CD4-positive, alpha-beta memory T cell (primary cell): Measurements from ENCODE around the gene NXPE3. TPM values are rescaled to one million over a fixed set of nuclear protein-coding genes. Genes with fewer than 3 reads are reported as not detected.

Source experiments
- CTCF ChIA-PET: fragments of 350-600 bp; sonication (Branson Sonifier 250); formaldehyde crosslinking; loops from one replicate; lab custom pipeline; 2021; ENCODE audit warnings: inconsistent platforms; ENCODE audit not compliant: partially characterized antibody; lab: Charles Lee
- POLR2A ChIA-PET: fragments of 350-600 bp; sonication (Branson Sonifier 250); formaldehyde crosslinking; loops from one replicate; lab custom pipeline; 2021; ENCODE audit not compliant: partially characterized antibody; lab: Charles Lee
- DNase-seq, 5 donors: peaks; one replicate each; pipeline versions ENCODE4 v3.0.0 to v3.0.0-alpha.2; 2020 to 2022; ENCODE audit warnings: mixed read lengths in 1 of 5
- H3K27ac ChIP-seq: one replicate; pipeline ENCODE4 v1.7.0; 2013; ENCODE audit warnings: low read depth, low read length
- H3K27me3 ChIP-seq: 2 replicates; pipeline ENCODE4 v1.7.0; 2013; ENCODE audit warnings: mild to moderate bottlenecking, low read length, moderate library complexity; ENCODE audit not compliant: insufficient read depth
- H3K36me3 ChIP-seq: 2 replicates; pipeline ENCODE4 v1.7.0; 2013; ENCODE audit warnings: mild to moderate bottlenecking, low read length, moderate library complexity; ENCODE audit not compliant: insufficient read depth
- H3K4me1 ChIP-seq: 2 replicates; pipeline ENCODE4 v1.7.0; 2013; ENCODE audit warnings: mild to moderate bottlenecking, low read length, moderate library complexity; ENCODE audit not compliant: insufficient read depth
- H3K4me3 ChIP-seq, 2 donors: one replicate each; pipeline ENCODE4 v1.7.0; 2013; ENCODE audit warnings: low read length in 2 of 2, mild to moderate bottlenecking in 1 of 2
- H3K9me3 ChIP-seq, 2 donors: one replicate each; pipeline ENCODE4 v1.7.0; 2013; ENCODE audit warnings: low read length in 2 of 2, control low read depth in 1 of 2; ENCODE audit not compliant: control insufficient read depth in 1 of 2
- H3K27ac Mint-ChIP-seq, 7 donors: one replicate each; pipeline ENCODE4 v1.8.0; 2020 to 2021; ENCODE audit warnings: mixed read lengths in 7 of 7, mild to moderate bottlenecking in 6 of 7, inconsistent platforms in 3 of 7, moderate library complexity in 3 of 7
- H3K27me3 Mint-ChIP-seq, 2 donors: one replicate each; pipeline ENCODE4 v1.8.0; 2020 to 2021; ENCODE audit warnings: mixed read lengths in 2 of 2
- H3K36me3 Mint-ChIP-seq, 2 donors: one replicate each; pipeline ENCODE4 v1.8.0; 2020 to 2021; ENCODE audit warnings: mixed read lengths in 2 of 2, inconsistent platforms in 1 of 2, mild to moderate bottlenecking in 1 of 2
- H3K4me1 Mint-ChIP-seq, 4 donors: one replicate each; pipeline ENCODE4 v1.8.0; 2020 to 2021; ENCODE audit warnings: mixed read lengths in 4 of 4, mild to moderate bottlenecking in 1 of 4
- H3K4me3 Mint-ChIP-seq, 8 donors: one replicate each; pipeline ENCODE4 v1.8.0; 2020 to 2021; ENCODE audit warnings: mixed read lengths in 8 of 8, mild to moderate bottlenecking in 7 of 8, moderate library complexity in 6 of 8, inconsistent platforms in 3 of 8
- H3K9me3 Mint-ChIP-seq, 8 donors: one replicate each; pipeline ENCODE4 v1.8.0; 2020 to 2021; ENCODE audit warnings: mixed read lengths in 8 of 8, mild to moderate bottlenecking in 5 of 8, inconsistent platforms in 3 of 8, moderate library complexity in 1 of 8
- intact Hi-C: fragments of 100-400 bp; cut with micrococcal nuclease; formaldehyde crosslinking; loops from one replicate; pipeline ENCODE4 v1.15.1; 2023
- polyA plus RNA-seq, 2 donors: library from polyadenylated mRNA; unstranded; fragments of 300-500 nt; fragmentation: Illumina TruSeq; gene quantifications; one replicate each; pipeline ENCODE4 v1.2.3, GENCODE V29; 2021
- total RNA-seq, 2 experiments: library from RNA; stranded (reverse); gene quantifications; one replicate each; pipeline ENCODE4 v1.2.3, GENCODE V29; 2021

Gene NXPE3
- total and polyA plus RNA-seq, 4 experiments from 2014 or later: 35.7 to 50.0 (median 36.7) TPM

GRCh38 chr3:101851850-101852714 is 73.1 kb downstream of the NXPE3 start:
- H3K4me1 ChIP-seq: peaks cover 48% of the 10 kb centered on the region
- Mint-ChIP-seq H3K4me1 (peaks cover 32 to 75% (median 50%) of the 10 kb centered on the region in 4 donors), H3K9me3 (peaks cover 0 to 4% (median 0%) of the 10 kb centered on the region in 8 donors), H3K27me3 (no peaks in the 10 kb centered on the region), H3K27ac (peak overlapping the region; percentile 97 to 100 (median 99)), H3K36me3 (peaks cover 49 to 70% of the 10 kb centered on the region in 2 donors), H3K4me3 (peak overlapping the region; percentile 93 to 100 (median 98))
- DNase-seq: no peak
- intact Hi-C loops: loop anchor here (2.0 to 5.0 kb wide), 2 partner anchors 43 to 205 kb away; no protein-coding TSS in a partner anchor
- peaks cover 52% of the 10 kb centered on the region for H3K36me3 ChIP-seq
- H3K27ac ChIP-seq: peak overlapping the region; percentile 99
- CTCF ChIA-PET: interaction anchor here (0.7 to 2.6 kb wide), 7 partner anchors 22 to 377 kb away, joined by 3 to 10 read pairs (median 8); no protein-coding TSS in a partner anchor
- no peaks in the 10 kb centered on the region for H3K27me3 ChIP-seq
- H3K9me3 ChIP-seq: no peaks in the 10 kb centered on the region
- peak overlapping the region in 1 of 2 donors; percentile 70 for H3K4me3 ChIP-seq
- POLR2A ChIA-PET: interaction anchor here (0.7 to 8.2 kb wide), 13 partner anchors 9 to 376 kb away, joined by 3 to 213 read pairs (median 4); partner anchors contain the start of genes CEP97, NXPE3, PCNP and RPL24

DNA sequence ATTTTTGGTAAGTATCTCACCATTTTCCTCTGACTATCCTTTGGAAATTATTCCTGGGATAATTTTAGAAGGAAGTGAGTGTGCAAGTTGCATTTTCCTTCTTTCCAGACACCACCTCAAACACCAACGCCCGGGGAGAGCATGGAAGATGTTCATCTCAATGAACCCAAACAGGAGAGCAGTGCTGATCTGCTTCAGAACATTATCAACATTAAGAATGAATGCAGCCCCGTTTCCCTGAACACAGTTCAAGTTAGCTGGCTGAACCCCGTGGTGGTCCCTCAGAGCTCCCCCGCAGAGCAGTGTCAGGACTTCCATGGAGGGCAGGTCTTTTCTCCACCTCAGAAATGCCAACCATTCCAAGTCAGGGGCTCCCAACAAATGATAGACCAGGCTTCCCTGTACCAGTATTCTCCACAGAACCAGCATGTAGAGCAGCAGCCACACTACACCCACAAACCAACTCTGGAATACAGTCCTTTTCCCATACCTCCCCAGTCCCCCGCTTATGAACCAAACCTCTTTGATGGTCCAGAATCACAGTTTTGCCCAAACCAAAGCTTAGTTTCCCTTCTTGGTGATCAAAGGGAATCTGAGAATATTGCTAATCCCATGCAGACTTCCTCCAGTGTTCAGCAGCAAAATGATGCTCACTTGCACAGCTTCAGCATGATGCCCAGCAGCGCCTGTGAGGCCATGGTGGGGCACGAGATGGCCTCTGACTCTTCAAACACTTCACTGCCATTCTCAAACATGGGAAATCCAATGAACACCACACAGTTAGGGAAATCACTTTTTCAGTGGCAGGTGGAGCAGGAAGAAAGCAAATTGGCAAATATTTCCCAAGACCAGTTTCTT is 74.2 kb downstream of the NXPE3 start:
- no peak for DNase-seq
- peaks cover 0 to 4% (median 0%) of the 10 kb centered on the region in 8 donors for H3K9me3 Mint-ChIP-seq
- Histone ChIP-seq H3K27ac (peak overlapping the region; percentile 40), H3K4me3 (no peak overlapping the region), H3K4me1 (peaks cover 56% of the 10 kb centered on the region), H3K27me3 (no peaks in the 10 kb centered on the region), H3K36me3 (peaks cover 63% of the 10 kb centered on the region), H3K9me3 (no peaks in the 10 kb centered on the region)
- POLR2A ChIA-PET: interaction anchor here (1.0 to 8.2 kb wide), 4 partner anchors 11 to 61 kb away, joined by 3 to 213 read pairs (median 6); no protein-coding TSS in a partner anchor
- CTCF ChIA-PET: interaction anchor here (0.7 to 2.6 kb wide), 3 partner anchors 53 to 376 kb away, joined by 4 to 10 read pairs (median 9); no protein-coding TSS in a partner anchor
- H3K27ac Mint-ChIP-seq: peak overlapping the region; percentile 11 to 99 (median 70)
- no peaks in the 10 kb centered on the region for H3K27me3 Mint-ChIP-seq
- peaks cover 60 to 82% of the 10 kb centered on the region in 2 donors for H3K36me3 Mint-ChIP-seq
- intact Hi-C loops: loop anchor here (5.0 kb wide), 1 partner anchor 204 kb away; no protein-coding TSS in a partner anchor
- H3K4me3 Mint-ChIP-seq: peak overlapping the region in 4 of 8 donors; percentile 37 to 96 (median 48)
- peaks cover 37 to 79% (median 56%) of the 10 kb centered on the region in 4 donors for H3K4me1 Mint-ChIP-seq

DNA sequence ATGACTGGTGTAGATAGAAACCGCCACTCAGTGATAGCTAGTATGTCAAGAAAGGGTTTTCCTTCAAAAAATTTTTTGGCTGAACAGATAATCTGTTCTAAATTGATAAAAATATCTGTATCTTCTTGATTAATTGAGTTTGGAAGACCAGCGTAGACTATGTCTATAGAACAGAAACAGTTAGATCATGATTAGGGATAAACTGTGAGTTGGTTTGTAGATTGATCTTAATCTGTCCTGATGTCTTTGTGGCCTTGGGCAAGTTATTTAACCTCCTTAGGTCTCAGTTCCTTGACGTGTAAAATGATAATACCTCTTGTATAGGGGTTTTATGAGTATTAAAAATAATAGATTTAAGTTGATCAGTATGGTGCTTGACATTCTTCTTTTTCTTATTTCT is 75.0 kb downstream of the NXPE3 start:
- Histone ChIP-seq H3K36me3 (peaks cover 71% of the 10 kb centered on the region), H3K4me1 (peaks cover 50% of the 10 kb centered on the region), H3K4me3 (no peak overlapping the region), H3K27ac (peak overlapping the region; percentile 40), H3K27me3 (no peaks in the 10 kb centered on the region), H3K9me3 (no peaks in the 10 kb centered on the region)
- no peak for DNase-seq
- H3K9me3 Mint-ChIP-seq: peaks cover 0 to 4% (median 0%) of the 10 kb centered on the region in 8 donors
- H3K4me3 Mint-ChIP-seq: no peak overlapping the region
- peaks cover 35 to 73% (median 56%) of the 10 kb centered on the region in 4 donors for H3K4me1 Mint-ChIP-seq
- POLR2A ChIA-PET: no interaction called here
- peaks cover 68 to 89% of the 10 kb centered on the region in 2 donors for H3K36me3 Mint-ChIP-seq
- intact Hi-C loops: loop anchor here (5.0 kb wide), 1 partner anchor 203 kb away; no protein-coding TSS in a partner anchor
- CTCF ChIA-PET: interaction anchor here (2.6 kb wide), 1 partner anchor 371 kb away, joined by 10 read pairs; no protein-coding TSS in a partner anchor
- H3K27me3 Mint-ChIP-seq: no peaks in the 10 kb centered on the region
- H3K27ac Mint-ChIP-seq: peak overlapping the region in 3 of 7 donors; percentile 14 to 99 (median 70)

DNA sequence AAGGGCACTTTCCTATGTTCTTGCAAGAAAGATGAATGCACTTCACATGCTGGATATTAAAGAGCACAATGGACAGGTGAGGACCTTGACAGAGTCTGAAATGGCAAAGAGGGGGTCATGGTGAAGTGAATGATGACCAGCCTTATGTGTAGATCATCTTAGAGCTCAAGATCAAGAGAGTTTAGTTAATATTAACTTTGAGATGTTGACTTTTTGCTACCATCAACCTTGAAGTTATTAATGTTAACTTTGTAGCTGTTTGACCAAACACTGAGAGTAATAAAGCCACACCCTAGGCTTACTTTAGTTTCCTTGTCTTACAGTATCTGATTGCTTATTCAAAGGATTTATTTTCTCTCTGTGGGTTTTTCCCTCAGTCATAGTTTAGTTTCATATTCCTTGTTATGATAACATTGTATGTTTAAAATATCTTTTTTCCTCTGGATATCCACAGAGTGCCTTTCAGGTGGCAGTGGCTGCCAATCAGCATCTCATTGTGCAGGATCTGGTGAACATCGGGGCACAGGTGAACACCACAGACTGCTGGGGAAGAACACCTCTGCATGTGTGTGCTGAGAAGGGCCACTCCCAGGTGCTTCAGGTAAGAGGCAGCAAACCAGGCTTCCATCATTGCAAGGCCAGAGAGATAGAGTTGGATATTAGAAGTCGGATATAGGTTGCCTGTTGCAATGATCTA is 75.7 kb downstream of the NXPE3 start:
- Mint-ChIP-seq H3K4me1 (peaks cover 38 to 73% (median 57%) of the 10 kb centered on the region in 4 donors), H3K27me3 (no peaks in the 10 kb centered on the region), H3K36me3 (peaks cover 76 to 97% of the 10 kb centered on the region in 2 donors), H3K27ac (peak overlapping the region; percentile 32 to 80 (median 58)), H3K9me3 (peaks cover 0 to 4% (median 0%) of the 10 kb centered on the region in 8 donors), H3K4me3 (no peak overlapping the region)
- POLR2A ChIA-PET: no interaction called here
- intact Hi-C loops: loop anchor here (5.0 kb wide), 1 partner anchor 203 kb away; no protein-coding TSS in a partner anchor
- Histone ChIP-seq H3K4me1 (peaks cover 50% of the 10 kb centered on the region), H3K27ac (no peak overlapping the region), H3K36me3 (peaks cover 79% of the 10 kb centered on the region), H3K27me3 (no peaks in the 10 kb centered on the region), H3K4me3 (no peak overlapping the region), H3K9me3 (no peaks in the 10 kb centered on the region)
- CTCF ChIA-PET: interaction anchor here (1.1 to 1.3 kb wide), 2 partner anchors 52 to 371 kb away, joined by 3 read pairs; no protein-coding TSS in a partner anchor
- no peak for DNase-seq

DNA sequence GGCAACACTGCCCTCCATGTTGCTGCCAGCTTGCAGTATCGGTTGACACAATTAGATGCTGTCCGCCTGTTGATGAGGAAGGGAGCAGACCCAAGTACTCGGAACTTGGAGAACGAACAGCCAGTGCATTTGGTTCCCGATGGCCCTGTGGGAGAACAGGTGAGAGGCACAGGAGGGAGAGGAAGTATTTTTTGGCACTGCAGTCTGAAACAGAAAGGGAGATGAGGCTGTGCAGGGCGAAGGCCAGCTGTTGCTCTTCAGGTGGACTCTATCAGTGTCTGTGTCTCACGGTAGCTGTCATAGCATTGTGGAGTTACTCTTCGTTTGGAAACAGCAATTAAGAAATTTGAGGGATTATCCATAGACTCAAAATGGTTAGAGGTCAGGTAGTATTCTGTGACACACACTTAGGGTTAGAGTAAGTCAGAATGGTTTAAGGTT is 78.3 kb downstream of the NXPE3 start:
- Histone ChIP-seq H3K27ac (no peak overlapping the region), H3K4me3 (no peak overlapping the region), H3K9me3 (no peaks in the 10 kb centered on the region), H3K4me1 (peaks cover 43% of the 10 kb centered on the region), H3K36me3 (peaks cover 85% of the 10 kb centered on the region), H3K27me3 (no peaks in the 10 kb centered on the region)
- POLR2A ChIA-PET: interaction anchor here (1.3 to 1.5 kb wide), 2 partner anchors 30 to 181 kb away, joined by 3 read pairs; no protein-coding TSS in a partner anchor
- H3K27ac Mint-ChIP-seq: peak overlapping the region in 5 of 7 donors; percentile 19 to 69 (median 32)
- intact Hi-C loops: no loop called here
- H3K4me3 Mint-ChIP-seq: peak overlapping the region in 1 of 8 donors; percentile 15
- no peaks in the 10 kb centered on the region for H3K9me3 Mint-ChIP-seq
- DNase-seq: no peak
- H3K4me1 Mint-ChIP-seq: peaks cover 23 to 50% (median 43%) of the 10 kb centered on the region in 4 donors
- CTCF ChIA-PET: interaction anchor here (1.1 to 2.0 kb wide), 4 partner anchors 15 to 371 kb away, joined by 3 to 8 read pairs (median 5); no protein-coding TSS in a partner anchor
- no peaks in the 10 kb centered on the region for H3K27me3 Mint-ChIP-seq
- H3K36me3 Mint-ChIP-seq: peaks cover 81 to 92% of the 10 kb centered on the region in 2 donors
